Skeletal muscle tissue (tissue), 4 donors: ENCODE data around the gene PDE4D. TPM values are rescaled to one million over a fixed set of nuclear protein-coding genes. Genes with fewer than 3 reads are reported as not detected.
"Not testable (repeated sequence)": the region's sequence is repeated elsewhere in the genome, so short reads cannot be mapped to it uniquely, and the experiment has no call there.

Experiments
- H3K27ac ChIP-seq: one replicate; pipeline ENCODE4 v1.7.0; 2013; ENCODE audit warnings: mild to moderate bottlenecking, low read depth, low read length, inconsistent platforms
- H3K27me3 ChIP-seq, 3 donors: one replicate each; pipeline ENCODE4 v1.7.0; 2013; ENCODE audit warnings: low read length in 3 of 3; ENCODE audit not compliant: control insufficient read depth in 3 of 3, insufficient read depth in 3 of 3
- H3K36me3 ChIP-seq, 3 donors: one replicate each; pipeline ENCODE4 v1.7.0; 2013; ENCODE audit warnings: low read length in 3 of 3; ENCODE audit not compliant: control insufficient read depth in 3 of 3, insufficient read depth in 3 of 3
- H3K4me1 ChIP-seq, 3 donors: one replicate each; pipeline ENCODE4 v1.7.0; 2013; ENCODE audit warnings: low read length in 3 of 3, mild to moderate bottlenecking in 3 of 3; ENCODE audit not compliant: control insufficient read depth in 3 of 3, insufficient read depth in 3 of 3
- H3K4me3 ChIP-seq, 3 donors: one replicate each; pipeline ENCODE4 v1.7.0; 2013; ENCODE audit warnings: low read length in 3 of 3
- H3K9ac ChIP-seq, 3 donors: one replicate each; pipeline ENCODE4 v1.7.0; 2013; ENCODE audit warnings: low read length in 3 of 3, mild to moderate bottlenecking in 3 of 3, moderate library complexity in 2 of 3, low read depth in 1 of 3
- H3K9me3 ChIP-seq, 3 donors: one replicate each; pipeline ENCODE4 v1.7.0; 2013; ENCODE audit warnings: low read length in 3 of 3; ENCODE audit not compliant: control insufficient read depth in 3 of 3
- total RNA-seq: library from RNA; depleted of rRNA; stranded (reverse); fragments of >200 nt; gene quantifications from one replicate; pipeline ENCODE4 v1.2.3, GENCODE V29; 2014
- donor health status: Osteomylitis.

Gene PDE4D
- total RNA-seq, 1 donor from 2014 or later: 59.0 TPM

DNA sequence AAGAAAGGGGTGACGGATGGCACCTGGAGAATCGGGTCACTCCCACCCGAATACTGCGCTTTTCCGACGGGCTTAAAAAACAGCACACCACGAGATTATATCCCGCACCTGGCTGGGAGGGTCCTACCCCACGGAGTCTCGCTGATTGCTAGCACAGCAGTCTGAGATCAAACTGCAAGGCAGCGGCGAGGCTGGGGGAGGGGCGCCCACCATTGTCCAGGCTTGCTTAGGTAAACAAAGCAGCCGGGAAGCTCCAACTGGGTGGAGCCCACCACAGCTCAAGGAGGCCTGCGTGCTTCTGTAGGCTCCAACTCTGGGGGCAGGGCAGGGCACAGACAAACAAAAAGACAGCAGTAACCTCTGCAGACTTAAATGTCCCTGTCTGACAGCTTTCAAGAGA lies 498.6 kb downstream of the PDE4D start:
- H3K36me3 ChIP-seq, H3K4me1 ChIP-seq, H3K9me3 ChIP-seq, H3K27me3 ChIP-seq, H3K9ac ChIP-seq, H3K27ac ChIP-seq, H3K4me3 ChIP-seq: not testable (repeated sequence)

GRCh38 chr5:59393585-59394420 lies 499.7 kb downstream of the PDE4D start:
- H3K27ac ChIP-seq: no peak overlapping the region
- no peak overlapping the region for H3K4me3 ChIP-seq
- no peaks in the 10 kb centered on the region for H3K9me3 ChIP-seq
- no peak overlapping the region for H3K9ac ChIP-seq
- H3K36me3 ChIP-seq: no peaks in the 10 kb centered on the region
- H3K27me3 ChIP-seq: no peaks in the 10 kb centered on the region
- no peaks in the 10 kb centered on the region for H3K4me1 ChIP-seq

- Histone ChIP-seq H3K36me3 (no peaks in the 10 kb centered on the region), H3K9me3 (no peaks in the 10 kb centered on the region), H3K9ac (no peak overlapping the region), H3K4me3 (no peak overlapping the region), H3K27ac (no peak overlapping the region), H3K4me1 (no peaks in the 10 kb centered on the region), H3K27me3 (no peaks in the 10 kb centered on the region)
Measured at GRCh38 chr5:59391576-59391975, 501.9 kb downstream of the PDE4D start.

GRCh38 chr5:59390989-59391388 lies 502.5 kb downstream of the PDE4D start:
- Histone ChIP-seq H3K36me3 (no peaks in the 10 kb centered on the region), H3K4me1 (no peaks in the 10 kb centered on the region), H3K4me3 (no peak overlapping the region), H3K9ac (no peak overlapping the region), H3K27ac (no peak overlapping the region), H3K27me3 (no peaks in the 10 kb centered on the region), H3K9me3 (no peaks in the 10 kb centered on the region)

DNA sequence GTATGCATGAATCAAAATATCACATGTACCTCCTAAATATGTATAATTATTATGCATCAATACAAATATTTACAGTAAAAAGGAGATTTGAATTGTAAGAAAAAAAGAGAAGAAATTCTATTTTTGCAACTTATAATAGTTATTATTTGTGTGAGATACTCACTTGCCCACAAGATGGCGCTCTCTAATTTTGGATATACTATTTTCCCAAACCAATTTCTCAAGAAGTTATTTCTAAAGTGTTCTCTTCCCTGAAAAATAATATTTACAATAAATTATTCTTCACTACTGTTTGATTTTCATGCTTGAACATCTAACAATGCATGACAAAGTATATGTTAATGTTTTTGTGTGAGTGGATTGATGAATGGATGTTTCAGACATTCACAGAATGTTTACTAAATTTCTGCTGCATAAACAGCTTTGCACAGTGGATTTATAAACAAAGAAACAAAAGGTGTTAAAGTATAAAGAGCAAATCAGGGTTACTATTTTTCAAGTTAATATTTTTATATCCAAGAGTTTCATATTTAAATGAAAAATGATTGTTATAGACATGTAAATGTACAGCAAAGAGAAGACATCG lies 503.4 kb downstream of the PDE4D start:
- Histone ChIP-seq H3K36me3 (no peaks in the 10 kb centered on the region), H3K27me3 (no peaks in the 10 kb centered on the region), H3K9me3 (no peaks in the 10 kb centered on the region), H3K9ac (no peak overlapping the region), H3K4me3 (no peak overlapping the region), H3K27ac (no peak overlapping the region), H3K4me1 (no peaks in the 10 kb centered on the region)

- H3K9ac ChIP-seq: no peak overlapping the region
- H3K9me3 ChIP-seq: no peaks in the 10 kb centered on the region
Measured at GRCh38 chr5:59387127-59387526, 506.4 kb downstream of the PDE4D start.

GRCh38 chr5:59385700-59386099 lies 507.8 kb downstream of the PDE4D start:
- Histone ChIP-seq H3K9ac (no peak overlapping the region), H3K9me3 (no peaks in the 10 kb centered on the region), H3K36me3 (no peaks in the 10 kb centered on the region), H3K4me1 (no peaks in the 10 kb centered on the region), H3K27ac (no peak overlapping the region), H3K4me3 (no peak overlapping the region), H3K27me3 (no peaks in the 10 kb centered on the region)

More at GRCh38 chr5:59387127-59387526, 506.4 kb downstream of the PDE4D start:
- Histone ChIP-seq H3K4me1 (no peaks in the 10 kb centered on the region), H3K36me3 (no peaks in the 10 kb centered on the region), H3K4me3 (no peak overlapping the region), H3K27me3 (no peaks in the 10 kb centered on the region), H3K27ac (no peak overlapping the region)

GRCh38 chr5:59380350-59380951 lies 513.1 kb downstream of the PDE4D start:
- Histone ChIP-seq H3K9ac (no peak overlapping the region), H3K27me3 (no peaks in the 10 kb centered on the region), H3K4me3 (peak overlapping the region in 1 of 3 donors; percentile 51), H3K36me3 (no peaks in the 10 kb centered on the region), H3K4me1 (no peaks in the 10 kb centered on the region), H3K27ac (no peak overlapping the region), H3K9me3 (no peaks in the 10 kb centered on the region)

DNA sequence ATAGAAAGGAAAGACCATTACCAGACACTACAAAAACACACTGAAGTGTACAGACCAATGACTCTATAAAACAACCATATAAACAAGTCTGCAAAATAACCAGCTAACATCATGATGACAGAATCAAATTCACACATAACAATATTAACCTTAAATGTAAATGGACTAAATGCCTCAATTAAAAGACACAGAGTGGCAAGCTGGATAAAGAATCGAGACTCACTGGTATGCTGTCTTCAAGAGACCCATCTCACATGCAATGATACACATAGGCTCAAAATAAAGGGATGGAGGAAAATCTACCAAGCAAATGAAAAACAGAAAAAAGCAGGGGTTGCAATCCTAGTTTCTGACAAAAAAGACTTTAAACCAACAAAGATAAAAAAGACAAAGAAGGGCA lies 519.5 kb downstream of the PDE4D start:
- not testable (repeated sequence) for H3K9me3 ChIP-seq, H3K4me1 ChIP-seq, H3K36me3 ChIP-seq, H3K4me3 ChIP-seq, H3K27ac ChIP-seq, H3K27me3 ChIP-seq, H3K9ac ChIP-seq

GRCh38 chr5:59371525-59372127 lies 521.9 kb downstream of the PDE4D start:
- H3K4me3 ChIP-seq: no peak overlapping the region
- no peaks in the 10 kb centered on the region for H3K27me3 ChIP-seq
- peaks cover 0 to 7% (median 6%) of the 10 kb centered on the region in 3 donors for H3K4me1 ChIP-seq
- peaks cover 0 to 2% (median 0%) of the 10 kb centered on the region in 3 donors for H3K9me3 ChIP-seq
- H3K9ac ChIP-seq: no peak overlapping the region
- no peaks in the 10 kb centered on the region for H3K36me3 ChIP-seq
- no peak overlapping the region for H3K27ac ChIP-seq
